Urinary bladder (tissue), 4 donors: ENCODE data around the gene PIAS4. TPM values are rescaled to one million over a fixed set of nuclear protein-coding genes. Genes with fewer than 3 reads are reported as not detected.
"Not testable (repeated sequence)": the region's sequence is repeated elsewhere in the genome, so short reads cannot be mapped to it uniquely, and the experiment has no call there.

Experiments used
- DNase-seq: peaks from one replicate; pipeline ENCODE4 v3.0.0-alpha.2; 2015; ENCODE audit errors: extremely low spot score
- H3K27ac ChIP-seq: one replicate; pipeline ENCODE4 v1.5.1; 2013; ENCODE audit warnings: low read depth, mild to moderate bottlenecking, moderate library complexity
- H3K36me3 ChIP-seq: one replicate; pipeline ENCODE4 v1.6.1; 2013; ENCODE audit warnings: mild to moderate bottlenecking, moderate library complexity; ENCODE audit not compliant: insufficient read depth
- H3K4me1 ChIP-seq: one replicate; pipeline ENCODE4 v1.6.1; 2013; ENCODE audit warnings: mild to moderate bottlenecking, moderate library complexity; ENCODE audit not compliant: insufficient read depth
- H3K4me3 ChIP-seq: one replicate; pipeline ENCODE4 v1.5.1; 2013; ENCODE audit warnings: low read depth, low read length
- WGBS: extraction: QIAGEN DNeasy Blood & Tissue Kit; methylation state at CpG from one replicate; pipeline ENCODE4 v1.1.7; 2013; 5-methylcytosine and 5-hydroxymethylcytosine counted together
- polyA plus RNA-seq: library from polyadenylated mRNA; stranded (reverse); fragments of 200-250 nt; gene quantifications from one replicate; pipeline ENCODE4 v1.2.3, GENCODE V29; 2013
- total RNA-seq: library from RNA; depleted of rRNA; stranded (reverse); fragments of >200 nt; gene quantifications from one replicate; pipeline ENCODE4 v1.2.3, GENCODE V29; 2014
- donor health status: healthy with polysubstance abuse.
- donor health status: healthy.

Gene PIAS4
- 20.2 TPM for total RNA-seq
- polyA plus RNA-seq: 25.3 TPM

- Histone ChIP-seq H3K4me1 (no peaks in the 10 kb centered on the region), H3K36me3 (peaks cover 2% of the 10 kb centered on the region), H3K4me3 (peak within 1 kb of the TSS; percentile 96), H3K27ac (peak within 1 kb of the TSS; percentile 46)
- under 1% methylated on average over 91 of the region's 91 CpGs for WGBS
- peak; percentile 75 for DNase-seq
These were observed at the start of gene PIAS4 for GRCh38 chr19:4007021-4007835. PIAS4 (plus strand) TSS chr19:4007736; CDS start chr19:4007761, 25 bp downstream.

- no peak overlapping the region for H3K4me3 ChIP-seq
- H3K4me1 ChIP-seq: no peaks in the 10 kb centered on the region
- H3K27ac ChIP-seq: no peak overlapping the region
- H3K36me3 ChIP-seq: peaks cover 19% of the 10 kb centered on the region
- 95% methylated on average over 86 of the region's 86 CpGs for WGBS
- no peak for DNase-seq
These were observed 48.4 kb upstream of the PIAS4 start for GRCh38 chr19:3958836-3959765.

- H3K4me3 ChIP-seq: no peak overlapping the region
- H3K4me1 ChIP-seq: no peaks in the 10 kb centered on the region
- peaks cover 19% of the 10 kb centered on the region for H3K36me3 ChIP-seq
- no peak for DNase-seq
- H3K27ac ChIP-seq: no peak overlapping the region
- 94% methylated on average over 15 of the region's 15 CpGs for WGBS
These were observed 47.8 kb upstream of the PIAS4 start for GRCh38 chr19:3959766-3960131.

- H3K4me3 ChIP-seq: no peak overlapping the region
- H3K27ac ChIP-seq: no peak overlapping the region
- no peaks in the 10 kb centered on the region for H3K4me1 ChIP-seq
- 94% methylated on average over 24 of the region's 24 CpGs for WGBS
- no peak for DNase-seq
- peaks cover 19% of the 10 kb centered on the region for H3K36me3 ChIP-seq
These were observed 46.5 kb upstream of the PIAS4 start for GRCh38 chr19:3961007-3961406.

- Histone ChIP-seq H3K4me3 (no peak overlapping the region), H3K4me1 (no peaks in the 10 kb centered on the region), H3K27ac (no peak overlapping the region), H3K36me3 (peaks cover 14% of the 10 kb centered on the region)
- 92% methylated on average over 35 of the region's 35 CpGs for WGBS
- no peak for DNase-seq
These were observed 43.9 kb upstream of the PIAS4 start for GRCh38 chr19:3963458-3964255.

- no peaks in the 10 kb centered on the region for H3K4me1 ChIP-seq
- WGBS: 86% methylated on average over 60 of the region's 60 CpGs
These were observed 43.0 kb upstream of the PIAS4 start for GRCh38 chr19:3964256-3965194.

GRCh38 chr19:3966051-3967017 lies 41.2 kb upstream of the PIAS4 start:
- Histone ChIP-seq H3K36me3 (peaks cover 7% of the 10 kb centered on the region), H3K4me1 (no peaks in the 10 kb centered on the region), H3K4me3 (no peak overlapping the region), H3K27ac (no peak overlapping the region)
- 76% methylated on average over 30 of the region's 30 CpGs for WGBS
- no peak for DNase-seq

More at GRCh38 chr19:3964256-3965194, 43.0 kb upstream of the PIAS4 start:
- Histone ChIP-seq H3K27ac (no peak overlapping the region), H3K4me3 (no peak overlapping the region), H3K36me3 (peaks cover 10% of the 10 kb centered on the region)
- DNase-seq: no peak

- 73% methylated on average over 12 of the region's 12 CpGs for WGBS
- peak overlapping the region; percentile 49 for H3K27ac ChIP-seq
- H3K4me3 ChIP-seq, DNase-seq, H3K4me1 ChIP-seq, H3K36me3 ChIP-seq: not testable (repeated sequence)
These were observed 39.6 kb upstream of the PIAS4 start for GRCh38 chr19:3967983-3968382.

GRCh38 chr19:3968556-3969434 lies 38.7 kb upstream of the PIAS4 start:
- H3K27ac ChIP-seq: peak overlapping the region; percentile 94
- DNase-seq: peak; percentile 87
- H3K4me3 ChIP-seq: no peak overlapping the region
- H3K36me3 ChIP-seq: no peaks in the 10 kb centered on the region
- no peaks in the 10 kb centered on the region for H3K4me1 ChIP-seq
- 15% methylated on average over 9 of the region's 9 CpGs for WGBS

- 11% methylated on average over 23 of the region's 23 CpGs for WGBS
- Histone ChIP-seq H3K27ac (peak overlapping the region; percentile 94), H3K4me3 (peak overlapping the region; percentile 78), H3K36me3 (no peaks in the 10 kb centered on the region), H3K4me1 (no peaks in the 10 kb centered on the region)
- no peak for DNase-seq
These were observed 37.9 kb upstream of the PIAS4 start for GRCh38 chr19:3969435-3970312.
